A172 (cell line): ENCODE data around the gene HEBP2. TPM values are rescaled to one million over a fixed set of nuclear protein-coding genes. Genes with fewer than 3 reads are reported as not detected.
A peak's percentile ranks its signal among the peaks of the same experiment; 100 is the strongest.

ENCODE experiments used
- DNase-seq: peaks from one replicate; pipeline ENCODE4 v3.0.0-alpha.2; 2015; ENCODE audit warnings: low spot score
- total RNA-seq: library from RNA; depleted of rRNA; stranded (reverse); fragments of >200 nt; shearing (Covaris generic); gene quantifications from 2 replicates; pipeline ENCODE4 v1.2.3, GENCODE V29; 2014; rRNA removed

The HEBP2 gene
- total RNA-seq, 1 experiment from 2014 or later, result 33.4 TPM

GRCh38 chr6:138454981-138455706, 51.1 kb downstream of the HEBP2 start:
- no peak for DNase-seq

- no peak for DNase-seq
Measured at GRCh38 chr6:138455746-138456400, 51.9 kb downstream of the HEBP2 start.

- no peak for DNase-seq
Measured at GRCh38 chr6:138456401-138456790, 52.4 kb downstream of the HEBP2 start.

GRCh38 chr6:138461647-138462046, 57.6 kb downstream of the HEBP2 start:
- no peak for DNase-seq

GRCh38 chr6:138464085-138464484, 60.1 kb downstream of the HEBP2 start:
- DNase-seq, result no peak

GRCh38 chr6:138465007-138465645, 61.1 kb downstream of the HEBP2 start:
- peak; percentile 88 for DNase-seq

GRCh38 chr6:138467901-138468300, 63.9 kb downstream of the HEBP2 start:
- no peak for DNase-seq

- peak; percentile 30 for DNase-seq
Measured at GRCh38 chr6:138468320-138469015, 64.4 kb downstream of the HEBP2 start.

Other genes starting within 250 kb of the HEBP2 start
- gene ARFGEF3, start 242.3 kb upstream of the HEBP2 start, total RNA-seq, result 3.1 and 3.5 TPM in 2 replicates
- not detected in 2 replicates for gene PBOV1, start 185.7 kb upstream of the HEBP2 start, total RNA-seq
- not detected in 2 replicates for gene SMIM28, start 26.3 kb upstream of the HEBP2 start, total RNA-seq
- gene NHSL1, start 95.3 kb downstream of the HEBP2 start, total RNA-seq, result 2.6 and 10.4 TPM in 2 replicates